MM.1S (cell line): ENCODE data around the gene PTGDR.

Experiments
- EZH2phosphoT487 ChIP-seq: fragments of 300-600 bp; sonication (generic); IDR thresholded peaks from 2 replicates; pipeline ENCODE4 v1.6.1; 2018; ENCODE audit warnings: antibody characterized with exemption, low read length
- TF ChIP-seq, protein P1 (sequence below): fragments of 300-600 bp; sonication (generic); IDR thresholded peaks from 2 replicates; pipeline ENCODE4 v1.5.1; 2016; ENCODE audit warnings: antibody characterized with exemption, low read length, mixed read lengths

DNA sequence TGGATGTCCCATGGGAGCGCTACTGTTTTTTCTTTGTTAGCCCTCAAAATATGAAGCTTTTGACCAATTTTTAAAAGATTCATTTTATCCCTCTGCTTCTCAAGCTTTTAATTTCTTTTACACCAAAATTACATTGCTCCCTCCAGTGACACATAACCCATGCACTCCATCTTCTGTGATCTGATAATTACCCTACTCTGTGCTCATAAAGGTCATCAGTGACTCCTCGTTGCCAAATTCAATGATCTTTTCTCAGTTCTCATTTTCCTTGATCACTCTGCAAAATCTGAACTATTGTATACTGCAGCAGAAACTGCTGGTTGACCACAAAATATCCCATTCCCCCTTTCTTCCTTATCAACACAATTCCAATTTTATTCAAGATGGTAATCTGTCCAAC lies 8.7 kb upstream of the PTGDR start:
- TF ChIP-seq, protein P1, sequence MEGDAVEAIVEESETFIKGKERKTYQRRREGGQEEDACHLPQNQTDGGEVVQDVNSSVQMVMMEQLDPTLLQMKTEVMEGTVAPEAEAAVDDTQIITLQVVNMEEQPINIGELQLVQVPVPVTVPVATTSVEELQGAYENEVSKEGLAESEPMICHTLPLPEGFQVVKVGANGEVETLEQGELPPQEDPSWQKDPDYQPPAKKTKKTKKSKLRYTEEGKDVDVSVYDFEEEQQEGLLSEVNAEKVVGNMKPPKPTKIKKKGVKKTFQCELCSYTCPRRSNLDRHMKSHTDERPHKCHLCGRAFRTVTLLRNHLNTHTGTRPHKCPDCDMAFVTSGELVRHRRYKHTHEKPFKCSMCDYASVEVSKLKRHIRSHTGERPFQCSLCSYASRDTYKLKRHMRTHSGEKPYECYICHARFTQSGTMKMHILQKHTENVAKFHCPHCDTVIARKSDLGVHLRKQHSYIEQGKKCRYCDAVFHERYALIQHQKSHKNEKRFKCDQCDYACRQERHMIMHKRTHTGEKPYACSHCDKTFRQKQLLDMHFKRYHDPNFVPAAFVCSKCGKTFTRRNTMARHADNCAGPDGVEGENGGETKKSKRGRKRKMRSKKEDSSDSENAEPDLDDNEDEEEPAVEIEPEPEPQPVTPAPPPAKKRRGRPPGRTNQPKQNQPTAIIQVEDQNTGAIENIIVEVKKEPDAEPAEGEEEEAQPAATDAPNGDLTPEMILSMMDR = no peak
- TF ChIP-seq EZH2phosphoT487 = no peak
